Naive B cell (primary cell): ENCODE results near the gene MYOM1. TPM values are rescaled to one million over a fixed set of nuclear protein-coding genes. Genes with fewer than 3 reads are reported as not detected.
A peak's percentile ranks its signal among the peaks of the same experiment; 100 is the strongest.

Experiments used
- ATAC-seq, 2 donors: fragments of 150-1000 bp; cut with Tn5 transposase; 2 replicates each; pipeline ENCODE4 v1.10.0; 2021; ENCODE audit warnings: low read depth in 2 of 2, mild to moderate bottlenecking in 2 of 2, moderate library complexity in 2 of 2
- DNase-seq: peaks from one replicate; pipeline ENCODE4 v3.0.0; 2022
- H3K27ac Mint-ChIP-seq, 6 donors: one replicate each; pipeline ENCODE4 v1.8.0; 2020 to 2022; ENCODE audit warnings: mild to moderate bottlenecking in 6 of 6, mixed read lengths in 6 of 6, moderate library complexity in 5 of 6, inconsistent platforms in 2 of 6
- H3K27me3 Mint-ChIP-seq, 3 donors: one replicate each; pipeline ENCODE4 v1.8.0; 2021 to 2022; ENCODE audit warnings: mixed read lengths in 3 of 3, mild to moderate bottlenecking in 1 of 3
- H3K36me3 Mint-ChIP-seq, 2 donors: one replicate each; pipeline ENCODE4 v1.8.0; 2020 to 2022; ENCODE audit warnings: mixed read lengths in 2 of 2, inconsistent platforms in 1 of 2, mild to moderate bottlenecking in 1 of 2
- H3K4me1 Mint-ChIP-seq, 3 donors: one replicate each; pipeline ENCODE4 v1.8.0; 2020 to 2022; ENCODE audit warnings: mixed read lengths in 3 of 3, inconsistent platforms in 1 of 3, mild to moderate bottlenecking in 1 of 3, moderate library complexity in 1 of 3
- H3K4me3 Mint-ChIP-seq, 8 donors: one replicate each; pipeline ENCODE4 v1.8.0; 2020 to 2022; ENCODE audit warnings: mild to moderate bottlenecking in 8 of 8, mixed read lengths in 8 of 8, moderate library complexity in 8 of 8, inconsistent platforms in 2 of 8
- H3K9me3 Mint-ChIP-seq, 7 donors: one replicate each; pipeline ENCODE4 v1.8.0; 2020 to 2022; ENCODE audit warnings: mixed read lengths in 7 of 7, mild to moderate bottlenecking in 5 of 7, inconsistent platforms in 2 of 7, moderate library complexity in 1 of 7
- polyA plus RNA-seq, 6 donors: library from polyadenylated mRNA; unstranded; fragments of 300-500 nt; fragmentation: Illumina TruSeq; gene quantifications; one replicate each; pipeline ENCODE4 v1.2.3, GENCODE V29; 2021; ENCODE audit warnings: low read depth in 6 of 6

The MYOM1 gene
- polyA plus RNA-seq, 6 donors from 2014 or later, result 0.08 to 1.5 (median 0.85) TPM; not detected in 1

DNA sequence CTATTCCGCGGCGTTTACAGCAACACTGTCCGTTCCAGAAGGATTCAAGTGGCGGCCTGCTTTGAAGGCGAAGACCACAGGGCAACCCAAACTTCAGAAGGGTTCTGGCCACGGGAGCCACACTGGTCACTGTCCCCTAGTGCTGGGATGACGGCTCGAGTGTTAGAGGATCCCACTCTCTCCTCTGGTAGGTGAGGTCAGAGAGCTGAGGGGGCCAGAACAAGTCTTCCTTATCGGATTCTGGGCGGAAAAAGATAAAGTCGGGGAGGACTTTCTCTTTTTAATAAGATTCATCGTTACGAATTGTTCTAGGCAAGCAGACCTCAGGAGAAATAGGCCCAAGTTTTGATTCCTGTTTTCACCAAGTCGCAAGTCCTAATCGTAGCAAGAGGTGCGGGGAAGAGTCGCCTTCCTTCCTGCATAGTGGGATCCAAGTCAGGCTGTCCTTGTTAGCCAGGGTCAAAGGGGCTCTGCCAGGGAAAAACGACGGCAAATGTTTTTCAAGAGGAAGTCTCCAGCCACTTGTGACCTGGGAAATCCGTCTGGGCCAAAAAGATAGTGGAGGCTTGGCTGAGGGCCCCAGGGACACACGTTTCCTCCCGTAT, 27.0 kb upstream of the MYOM1 start:
- Mint-ChIP-seq H3K27me3 (no peaks in the 10 kb centered on the region), H3K4me3 (peak overlapping the region; percentile 84 to 99 (median 97)), H3K9me3 (peaks cover 0 to 11% (median 7%) of the 10 kb centered on the region in 7 donors), H3K36me3 (peaks cover 6% of the 10 kb centered on the region in 2 donors), H3K4me1 (peaks cover 21 to 44% (median 35%) of the 10 kb centered on the region in 3 donors), H3K27ac (peak overlapping the region; percentile 97 to 99 (median 99))
- DNase-seq, result no peak
- peak; percentile 13 to 18 for ATAC-seq

DNA sequence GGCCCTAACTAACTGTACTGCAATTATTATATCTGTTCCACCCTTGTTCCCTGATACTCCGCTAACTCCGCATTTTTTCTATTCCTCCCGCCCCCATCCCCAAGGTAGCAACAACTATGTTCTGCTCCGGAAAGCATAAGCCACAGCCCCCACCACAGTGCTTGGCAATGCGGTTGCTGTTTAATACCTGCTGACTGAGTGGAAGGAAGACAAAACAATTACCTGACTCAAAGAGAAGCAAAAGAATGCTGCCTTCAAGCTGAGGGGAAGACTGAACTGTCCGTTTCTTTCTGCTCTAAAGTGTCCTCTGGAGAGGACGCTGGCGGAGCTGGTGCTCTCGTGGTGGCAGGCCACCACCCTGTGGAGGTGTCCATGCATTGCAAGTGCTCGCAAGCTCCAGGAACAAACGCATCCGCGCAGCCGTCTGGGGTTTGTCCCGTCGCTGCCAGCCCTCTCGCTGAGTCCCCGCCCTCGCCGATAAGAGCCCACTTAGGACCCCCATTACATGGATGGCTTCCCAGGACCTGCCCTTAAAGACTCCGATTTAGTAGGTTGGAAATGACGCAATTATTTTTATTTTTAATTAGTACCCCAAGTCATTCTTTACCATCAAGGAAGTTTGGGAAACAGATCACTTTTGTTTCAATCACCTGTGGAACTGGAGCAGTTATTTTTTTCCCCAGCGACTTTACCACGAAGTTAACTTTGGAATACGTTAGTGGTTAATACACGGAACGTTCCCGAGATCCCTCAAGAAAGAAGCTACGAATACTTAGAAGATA, 26.3 kb upstream of the MYOM1 start:
- Mint-ChIP-seq H3K27ac (peak overlapping the region; percentile 97 to 99 (median 99)), H3K9me3 (peaks cover 0 to 14% (median 7%) of the 10 kb centered on the region in 7 donors), H3K4me1 (peaks cover 20 to 39% (median 33%) of the 10 kb centered on the region in 3 donors), H3K36me3 (peaks cover 6 to 9% of the 10 kb centered on the region in 2 donors), H3K4me3 (peak overlapping the region; percentile 84 to 99 (median 97)), H3K27me3 (no peaks in the 10 kb centered on the region)
- peak; percentile 50 for ATAC-seq
- peak; percentile 75 for DNase-seq

DNA sequence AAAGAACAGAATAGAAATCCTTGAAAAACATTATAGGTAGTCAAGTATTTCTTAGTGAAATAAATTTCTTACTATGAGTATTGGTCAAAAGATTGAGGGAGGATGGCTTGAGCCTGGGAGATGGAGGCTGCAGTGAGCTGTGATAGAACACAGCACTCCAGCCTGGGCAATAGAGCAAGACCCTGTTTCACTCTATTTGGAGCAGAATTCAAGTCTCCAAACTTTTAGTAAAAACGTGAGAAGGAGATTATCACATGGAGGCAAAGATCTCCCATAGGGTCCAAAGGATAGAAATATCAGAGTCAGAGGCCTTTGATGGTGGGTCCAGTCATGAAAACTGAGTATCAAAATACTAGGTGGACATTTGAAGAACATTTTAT, 25.4 kb upstream of the MYOM1 start:
- H3K27me3 Mint-ChIP-seq, result no peaks in the 10 kb centered on the region
- peak overlapping the region in 5 of 6 donors; percentile 74 to 99 (median 97) for H3K27ac Mint-ChIP-seq
- H3K9me3 Mint-ChIP-seq, result peaks cover 0 to 21% (median 11%) of the 10 kb centered on the region in 7 donors
- peaks cover 12 to 13% of the 10 kb centered on the region in 2 donors for H3K36me3 Mint-ChIP-seq
- H3K4me3 Mint-ChIP-seq, result peak overlapping the region; percentile 52 to 98 (median 96)
- no peak for DNase-seq
- no peak for ATAC-seq
- H3K4me1 Mint-ChIP-seq, result peaks cover 13 to 31% (median 26%) of the 10 kb centered on the region in 3 donors

DNA sequence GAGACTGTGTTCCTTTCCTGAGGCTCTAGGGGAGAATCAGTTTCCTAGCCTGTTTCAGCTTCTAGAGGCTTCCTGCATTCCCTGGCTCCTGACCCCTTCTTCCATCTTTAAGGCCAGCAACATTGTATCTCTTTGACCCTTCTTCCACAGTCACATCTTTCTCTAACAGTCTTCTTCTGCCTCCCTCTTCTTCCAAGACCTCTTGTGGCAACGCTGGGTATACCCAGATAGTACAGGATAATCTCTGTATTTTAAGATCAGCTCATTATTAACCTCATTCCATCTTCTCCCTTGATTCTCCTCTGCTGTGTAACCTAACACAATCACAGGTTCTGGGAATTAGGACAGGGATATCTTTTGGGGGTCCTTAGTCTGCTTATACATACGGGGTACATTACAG, 19.0 kb upstream of the MYOM1 start:
- Mint-ChIP-seq H3K4me1 (peaks cover 2 to 5% (median 4%) of the 10 kb centered on the region in 3 donors), H3K27ac (peak overlapping the region in 3 of 6 donors; percentile 21 to 87 (median 49)), H3K9me3 (peaks cover 0 to 21% (median 12%) of the 10 kb centered on the region in 7 donors), H3K27me3 (no peaks in the 10 kb centered on the region), H3K36me3 (peaks cover 13 to 21% of the 10 kb centered on the region in 2 donors), H3K4me3 (no peak overlapping the region)
- no peak for ATAC-seq
- DNase-seq, result no peak

DNA sequence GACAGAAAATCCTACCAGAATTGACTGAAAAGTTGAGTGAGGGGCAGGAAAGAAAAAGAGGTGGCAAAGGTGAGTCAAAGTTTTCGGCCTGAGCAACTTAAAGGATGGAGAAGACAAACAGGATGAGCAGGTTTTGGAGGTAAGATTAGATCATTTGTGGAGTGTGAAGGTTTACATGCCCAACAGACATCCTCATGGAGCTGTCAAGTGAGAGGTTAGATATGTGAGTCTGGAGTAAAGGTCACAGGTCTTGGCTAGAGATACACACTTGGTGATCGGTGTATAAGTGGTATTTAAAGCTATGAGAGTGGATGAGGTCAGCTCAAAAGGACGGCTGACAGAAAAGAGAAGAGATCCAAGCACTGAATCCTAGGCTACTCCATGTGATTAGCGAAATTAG, 16.7 kb upstream of the MYOM1 start:
- Mint-ChIP-seq H3K36me3 (peaks cover 7 to 17% of the 10 kb centered on the region in 2 donors), H3K27ac (no peak overlapping the region), H3K9me3 (peaks cover 0 to 11% (median 7%) of the 10 kb centered on the region in 7 donors), H3K4me1 (peaks cover 2 to 5% (median 4%) of the 10 kb centered on the region in 3 donors), H3K27me3 (no peaks in the 10 kb centered on the region), H3K4me3 (no peak overlapping the region)
- ATAC-seq, result no peak
- DNase-seq, result no peak

DNA sequence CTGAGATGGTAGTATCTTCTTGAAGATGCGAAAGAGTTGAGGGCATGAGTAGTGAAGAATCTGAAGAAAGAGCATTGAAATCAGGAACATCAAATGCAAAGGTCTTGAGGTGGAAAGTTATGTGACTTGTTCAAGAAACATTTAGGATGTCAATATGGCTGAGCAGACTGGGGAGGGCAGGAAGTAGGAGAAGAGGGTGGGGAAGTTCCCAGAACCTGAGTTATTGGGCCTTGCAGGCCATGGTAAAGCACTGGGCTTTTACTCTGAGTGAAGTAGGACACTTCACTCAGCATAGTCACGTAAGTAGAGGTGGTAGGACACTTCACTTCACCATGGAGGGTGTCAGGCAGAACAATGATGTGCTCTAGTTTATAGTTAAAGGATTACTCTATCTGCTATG, 16.1 kb upstream of the MYOM1 start:
- H3K36me3 Mint-ChIP-seq, result peaks cover 5 to 20% of the 10 kb centered on the region in 2 donors
- ATAC-seq (no peak), DNase-seq (no peak)
- peaks cover 0 to 8% (median 5%) of the 10 kb centered on the region in 7 donors for H3K9me3 Mint-ChIP-seq
- no peak overlapping the region for H3K27ac Mint-ChIP-seq
- H3K27me3 Mint-ChIP-seq, result no peaks in the 10 kb centered on the region
- peaks cover 2 to 5% (median 4%) of the 10 kb centered on the region in 3 donors for H3K4me1 Mint-ChIP-seq
- H3K4me3 Mint-ChIP-seq, result no peak overlapping the region

DNA sequence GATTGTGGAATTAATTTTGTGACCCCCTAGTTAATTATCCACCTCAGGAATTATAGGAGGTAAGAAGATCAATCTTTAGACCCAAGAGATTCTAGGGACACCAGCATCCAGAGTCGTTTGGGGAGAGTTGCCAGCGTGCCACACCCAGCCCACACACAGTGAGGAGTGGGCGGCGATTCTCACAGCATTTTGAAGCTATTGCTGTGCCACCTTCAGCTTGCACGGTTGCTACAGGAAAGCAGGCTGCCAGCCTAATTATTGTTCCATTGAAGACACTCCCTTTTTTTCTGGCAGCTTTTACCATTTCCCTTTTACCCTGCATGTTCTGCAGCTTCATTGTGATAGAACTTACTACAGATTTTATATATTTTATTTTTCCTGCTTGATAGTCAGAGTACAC, 14.7 kb upstream of the MYOM1 start:
- Mint-ChIP-seq H3K4me1 (peaks cover 2 to 5% (median 4%) of the 10 kb centered on the region in 3 donors), H3K27me3 (no peaks in the 10 kb centered on the region), H3K9me3 (no peaks in the 10 kb centered on the region), H3K27ac (no peak overlapping the region), H3K36me3 (peaks cover 0 to 15% of the 10 kb centered on the region in 2 donors), H3K4me3 (no peak overlapping the region)
- no peak for ATAC-seq
- no peak for DNase-seq

DNA sequence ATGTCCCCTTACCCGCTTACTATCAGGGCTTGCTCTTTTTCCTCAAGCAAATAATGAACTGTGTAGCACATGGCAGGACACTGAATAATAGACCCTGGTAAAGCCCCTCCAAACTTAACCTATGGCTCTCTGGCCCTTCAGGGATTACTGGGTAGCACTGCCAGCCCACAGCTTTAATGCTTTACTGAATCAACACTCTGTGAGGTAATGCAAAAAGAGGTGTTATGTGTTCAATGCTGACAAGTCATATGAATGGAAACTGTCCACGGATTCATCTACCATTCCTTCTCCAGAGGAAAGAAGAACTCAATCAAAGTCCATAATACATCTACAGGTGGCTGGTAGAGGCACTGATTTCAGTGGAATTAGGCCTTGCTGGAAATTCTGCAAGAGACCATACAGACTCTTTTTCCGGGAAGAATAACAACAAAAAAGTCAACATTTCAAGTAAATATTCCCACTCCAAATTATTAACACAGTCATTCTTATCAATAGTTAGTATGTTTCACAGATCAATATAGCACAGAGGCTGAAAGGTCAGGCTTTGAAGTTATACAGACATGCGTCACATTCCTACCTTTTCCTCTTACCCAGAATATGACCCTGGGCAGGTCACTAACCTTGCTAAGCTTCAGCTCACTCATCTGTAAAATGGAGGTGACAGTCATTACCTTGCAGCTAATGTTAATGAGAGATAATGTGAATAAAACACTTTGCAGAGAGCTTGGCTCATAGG, 13.8 kb upstream of the MYOM1 start:
- Mint-ChIP-seq H3K4me3 (no peak overlapping the region), H3K27me3 (no peaks in the 10 kb centered on the region), H3K36me3 (peaks cover 0 to 7% of the 10 kb centered on the region in 2 donors), H3K4me1 (peaks cover 0 to 2% (median 0%) of the 10 kb centered on the region in 3 donors), H3K9me3 (no peaks in the 10 kb centered on the region), H3K27ac (no peak overlapping the region)
- DNase-seq (no peak), ATAC-seq (no peak)

DNA sequence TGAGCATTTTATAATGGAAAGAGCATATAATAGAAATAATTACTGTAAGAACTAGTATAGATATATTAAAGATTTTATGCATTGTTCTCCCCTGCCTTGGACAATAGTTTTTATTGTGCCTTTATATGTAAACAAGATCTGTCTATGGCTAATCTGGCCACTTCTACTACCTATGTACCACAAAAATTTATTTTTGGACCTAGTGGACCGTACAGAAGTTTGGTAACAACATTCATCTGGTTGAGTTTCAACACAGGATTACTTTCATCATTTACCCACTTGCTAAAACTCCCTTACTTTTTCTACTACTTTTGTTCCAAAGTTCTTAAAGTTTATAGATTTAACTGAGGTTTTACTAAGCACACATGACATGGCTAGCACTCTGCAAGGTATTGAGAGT, 13.2 kb upstream of the MYOM1 start:
- no peak for DNase-seq
- peaks cover 0 to 6% of the 10 kb centered on the region in 2 donors for H3K36me3 Mint-ChIP-seq

DNA sequence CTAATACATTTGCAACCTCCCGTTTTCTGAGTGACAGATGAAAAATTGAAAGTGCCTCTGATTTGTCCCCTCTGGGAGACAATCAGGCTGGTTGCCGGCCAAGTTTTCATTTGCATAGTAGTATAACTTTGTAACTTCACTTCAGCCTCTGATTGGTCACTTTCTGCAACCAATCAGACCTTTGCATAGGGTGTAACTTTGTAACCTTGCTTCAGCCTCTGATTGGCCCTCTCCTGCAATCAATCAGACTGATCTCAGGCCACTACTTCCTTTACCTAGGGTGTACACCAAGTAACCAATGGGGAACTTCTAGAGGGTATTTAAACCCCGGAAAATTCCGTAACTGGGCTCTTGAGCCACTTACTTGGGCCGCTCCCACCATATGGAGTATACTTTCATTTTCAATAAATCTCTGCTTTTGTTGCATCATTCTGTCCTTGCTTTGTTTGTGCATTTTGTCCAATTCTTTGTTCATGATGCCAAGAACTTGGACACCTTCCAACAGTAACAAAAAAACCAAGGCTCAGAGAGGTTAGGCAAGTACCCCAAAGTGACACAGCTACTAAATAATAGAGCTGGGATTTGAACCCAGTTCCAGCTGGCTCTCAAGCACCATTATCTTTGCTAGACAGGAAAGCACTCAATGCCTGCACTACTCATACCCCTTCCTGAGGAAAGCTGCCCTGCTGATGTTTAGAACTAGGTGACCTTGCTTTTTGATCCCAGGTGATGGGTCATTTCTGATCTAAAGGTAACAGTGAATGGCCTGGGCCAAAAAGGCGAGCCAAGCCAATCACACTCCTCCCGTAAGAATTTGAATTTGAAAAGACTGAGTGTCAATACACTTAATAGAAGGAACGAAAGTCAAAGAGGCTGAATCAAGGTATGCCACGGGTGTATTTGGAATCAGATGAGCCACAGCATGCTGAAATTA, 10.9 kb upstream of the MYOM1 start:
- no peaks in the 10 kb centered on the region for H3K27me3 Mint-ChIP-seq
- H3K36me3 Mint-ChIP-seq, result peaks cover 0 to 6% of the 10 kb centered on the region in 2 donors
- DNase-seq (no peak), ATAC-seq (no peak)
- H3K9me3 Mint-ChIP-seq, result no peaks in the 10 kb centered on the region
- no peak overlapping the region for H3K27ac Mint-ChIP-seq
- no peak overlapping the region for H3K4me3 Mint-ChIP-seq
- H3K4me1 Mint-ChIP-seq, result no peaks in the 10 kb centered on the region

More for the DNA sequence above, 13.2 kb upstream of the MYOM1 start:
- Mint-ChIP-seq H3K27ac (no peak overlapping the region), H3K27me3 (no peaks in the 10 kb centered on the region), H3K4me3 (no peak overlapping the region), H3K9me3 (no peaks in the 10 kb centered on the region), H3K4me1 (peaks cover 0 to 2% (median 0%) of the 10 kb centered on the region in 3 donors)
- no peak for ATAC-seq

DNA sequence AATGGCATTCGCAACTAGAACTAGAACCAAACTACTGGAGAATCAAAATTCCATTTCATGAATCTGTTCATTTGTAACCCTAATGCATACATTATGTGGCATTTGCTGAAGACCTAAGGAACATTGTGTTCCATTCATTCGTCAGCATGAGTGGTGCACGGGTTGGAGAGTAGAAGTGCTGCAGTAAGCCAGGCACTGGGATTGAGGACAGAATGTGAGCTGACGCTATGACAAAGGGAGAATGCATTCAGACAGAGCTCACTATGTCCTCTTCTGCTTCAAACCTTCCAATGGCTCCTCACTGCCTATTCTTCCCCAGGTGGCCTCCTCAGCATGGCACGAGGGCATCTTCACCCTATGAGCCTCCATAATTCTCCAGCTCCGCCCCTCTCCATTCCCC, 6.3 kb upstream of the MYOM1 start:
- Mint-ChIP-seq H3K27me3 (no peaks in the 10 kb centered on the region), H3K27ac (no peak overlapping the region), H3K4me3 (no peak overlapping the region), H3K9me3 (no peaks in the 10 kb centered on the region), H3K36me3 (peaks cover 0 to 3% of the 10 kb centered on the region in 2 donors), H3K4me1 (no peaks in the 10 kb centered on the region)
- DNase-seq (no peak), ATAC-seq (no peak)

DNA sequence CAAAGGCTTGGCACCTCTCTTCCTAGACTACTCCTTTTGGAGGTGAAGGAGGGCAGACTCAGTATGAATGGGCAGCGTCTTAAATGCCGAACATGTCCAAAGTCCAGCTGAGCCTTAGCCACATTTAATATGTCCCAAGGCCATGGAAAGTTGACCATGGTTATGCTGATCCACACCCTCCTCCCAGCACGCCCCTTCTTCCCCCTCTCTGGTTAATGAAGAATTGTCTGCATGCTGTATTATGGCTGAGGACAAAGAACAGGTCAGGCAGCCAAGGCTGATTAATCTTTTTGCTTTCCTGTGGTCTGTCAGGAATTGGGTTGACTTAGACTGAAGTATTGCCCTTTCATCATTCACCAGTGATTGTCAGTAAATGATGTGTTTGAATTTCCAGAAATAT, 5.8 kb upstream of the MYOM1 start:
- ATAC-seq (no peak), DNase-seq (no peak)
- H3K27me3 Mint-ChIP-seq, result no peaks in the 10 kb centered on the region
- H3K27ac Mint-ChIP-seq, result no peak overlapping the region
- H3K4me1 Mint-ChIP-seq, result no peaks in the 10 kb centered on the region
- H3K36me3 Mint-ChIP-seq, result no peaks in the 10 kb centered on the region
- H3K4me3 Mint-ChIP-seq, result no peak overlapping the region
- H3K9me3 Mint-ChIP-seq, result no peaks in the 10 kb centered on the region

DNA sequence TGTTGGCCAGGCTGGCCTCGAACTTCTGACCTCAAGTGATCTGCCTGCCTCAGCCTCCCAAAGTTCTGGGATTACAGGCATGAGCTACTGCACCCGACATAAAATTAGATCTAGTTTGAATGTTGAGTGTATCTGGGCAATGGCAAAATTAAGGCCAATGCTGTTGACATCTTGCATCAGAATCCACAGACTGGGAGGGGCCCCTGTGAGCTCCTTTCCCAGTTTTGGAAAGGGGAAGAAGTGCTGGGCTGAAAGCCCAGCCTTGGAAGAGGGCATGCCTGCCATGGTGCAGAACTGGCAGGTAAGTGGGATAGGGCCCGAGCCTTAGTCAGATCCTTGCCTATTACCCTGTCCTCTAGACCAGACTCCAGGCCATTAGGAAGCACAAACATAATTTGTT, 4.5 kb upstream of the MYOM1 start:
- H3K36me3 Mint-ChIP-seq, result no peaks in the 10 kb centered on the region
- no peak overlapping the region for H3K4me3 Mint-ChIP-seq
- no peaks in the 10 kb centered on the region for H3K9me3 Mint-ChIP-seq
- no peaks in the 10 kb centered on the region for H3K27me3 Mint-ChIP-seq
- H3K4me1 Mint-ChIP-seq, result no peaks in the 10 kb centered on the region
- DNase-seq (no peak), ATAC-seq (no peak)
- H3K27ac Mint-ChIP-seq, result no peak overlapping the region
